HL-60 (cell line): ENCODE data around the gene PRMT7.

Source experiments
- DNase-seq, 2 experiments: peaks; one replicate each; pipeline ENCODE4 v3.0.0-alpha.2; 2010 to 2020; ENCODE audit warnings: low read depth in 1 of 2, low spot score in 1 of 2
- H3K27ac ChIP-seq: fragments of 250-450 bp; sonication (Bioruptor Pico); replicated peaks from 2 replicates; pipeline ENCODE4 v1.5.1; 2020; ENCODE audit warnings: mild to moderate bottlenecking, moderate library complexity
- H3K27me3 ChIP-seq: fragments of 250-450 bp; sonication (Bioruptor Pico); 2 replicates; pipeline ENCODE4 v1.5.1; 2021; ENCODE audit warnings: mild to moderate bottlenecking, moderate library complexity; ENCODE audit not compliant: insufficient read depth, poor library complexity, severe bottlenecking
- H3K4me3 ChIP-seq: replicated peaks from 2 replicates; pipeline ENCODE4 v1.5.1; 2011; ENCODE audit warnings: mild to moderate bottlenecking, control low read depth, low read length; ENCODE audit not compliant: insufficient read depth
- CTCF ChIP-seq: IDR thresholded peaks from one replicate; pipeline ENCODE4 v1.5.1; 2011; ENCODE audit warnings: low read length, control low read depth, inconsistent platforms; ENCODE audit not compliant: insufficient read depth
- GABPA ChIP-seq: IDR thresholded peaks from 2 replicates; pipeline ENCODE4 v1.6.1; 2012; ENCODE audit warnings: low read depth
- POLR2AphosphoS5 ChIP-seq: IDR thresholded peaks from 2 replicates; pipeline ENCODE4 v1.6.1; 2012; ENCODE audit warnings: low read depth
- REST ChIP-seq: IDR thresholded peaks from 2 replicates; pipeline ENCODE4 v1.6.1; 2012; ENCODE audit warnings: low read depth; ENCODE audit not compliant: insufficient replicate concordance
- SPI1 ChIP-seq: IDR thresholded peaks from 2 replicates; pipeline ENCODE4 v1.6.1; 2012; ENCODE audit warnings: low read depth, mild to moderate bottlenecking, borderline replicate concordance

PRMT7 gene

GRCh38 chr16:68299571-68300453 is 11.0 kb upstream of the PRMT7 start:
- TF ChIP-seq GABPA (no peak), POLR2AphosphoS5 (0 out of 2 replicates have a peak, but pooled peaks have one; percentile 36)
- DNase-seq: no peak
- Histone ChIP-seq H3K4me3 (no peak overlapping the region), H3K27ac (peak overlapping the region; percentile 49), H3K27me3 (no peaks in the 10 kb centered on the region)

GRCh38 chr16:68300734-68301459 is 9.9 kb upstream of the PRMT7 start:
- peak overlapping the region; percentile 49 for H3K27ac ChIP-seq
- peak in 1 of 2 experiments; percentile 18 for DNase-seq
- TF ChIP-seq SPI1: no peak
- TF ChIP-seq POLR2AphosphoS5: 0 out of 2 replicates have a peak, but pooled peaks have one; percentile 14
- H3K27me3 ChIP-seq: no peaks in the 10 kb centered on the region
- no peak overlapping the region for H3K4me3 ChIP-seq

- TF ChIP-seq SPI1 (no peak), CTCF (no peak), GABPA (no peak), REST (no peak), POLR2AphosphoS5 (no peak)
- DNase-seq: no peak
- Histone ChIP-seq H3K4me3 (no peak overlapping the region), H3K27me3 (no peaks in the 10 kb centered on the region), H3K27ac (no peak overlapping the region)
Observed at GRCh38 chr16:68306633-68307032, 4.2 kb upstream of the PRMT7 start.

GRCh38 chr16:68309799-68310198 is 1.0 kb upstream of the PRMT7 start:
- peak overlapping the region; percentile 88 for H3K27ac ChIP-seq
- no peak for DNase-seq
- TF ChIP-seq GABPA (no peak), SPI1 (no peak), REST (no peak), CTCF (no peak), POLR2AphosphoS5 (no peak)

More at GRCh38 chr16:68309799-68310198, 1.0 kb upstream of the PRMT7 start:
- H3K27me3 ChIP-seq: no peaks in the 10 kb centered on the region
- H3K4me3 ChIP-seq: peak overlapping the region; percentile 96
